PC-9 (cell line): ENCODE results near the gene FEV.

Source experiments
- CTCF ChIP-seq: fragments of 200-600 bp; sonication (generic); conservative IDR thresholded peaks from 2 replicates; pipeline ENCODE4 v1.6.1; 2017; ENCODE audit warnings: mixed run types, antibody characterized with exemption, mild to moderate bottlenecking, moderate library complexity
- EZH2 ChIP-seq: fragments of 200-600 bp; sonication (generic); IDR thresholded peaks from 2 replicates; pipeline ENCODE4 v1.8.0; 2017; ENCODE audit warnings: antibody characterized with exemption, low read depth

- TF ChIP-seq CTCF = no peak
- TF ChIP-seq EZH2 = no peak
These were observed 18.3 kb upstream of the FEV start for GRCh38 chr2:219003267-219003634.
